Naive thymus-derived CD4-positive, alpha-beta T cell (primary cell): ENCODE results near the gene VPS26C. TPM values are rescaled to one million over a fixed set of nuclear protein-coding genes. Genes with fewer than 3 reads are reported as not detected.
A peak's percentile ranks its signal among the peaks of the same experiment; 100 is the strongest.
"Not testable (repeated sequence)": the region's sequence is repeated elsewhere in the genome, so short reads cannot be mapped to it uniquely, and the experiment has no call there.

ENCODE experiments used
- ATAC-seq: fragments of 150-1000 bp; cut with Tn5 transposase; 2 replicates; pipeline ENCODE4 v1.10.0; 2021; ENCODE audit warnings: mild to moderate bottlenecking, moderate library complexity
- CTCF ChIA-PET: fragments of 350-600 bp; sonication (Branson Sonifier 250); formaldehyde crosslinking; loops from one replicate; lab custom pipeline; 2021; ENCODE audit warnings: antibody characterized with exemption; lab: Charles Lee
- POLR2A ChIA-PET: fragments of 350-600 bp; sonication (Branson Sonifier 250); formaldehyde crosslinking; loops from one replicate; lab custom pipeline; 2021; ENCODE audit warnings: antibody characterized with exemption, inconsistent platforms; lab: Charles Lee
- DNase-seq, 9 donors: peaks; one replicate each; pipeline versions ENCODE4 v3.0.0 to v3.0.0-alpha.2; 2020 to 2022; ENCODE audit warnings: mixed read lengths in 1 of 9
- H3K27ac ChIP-seq: one replicate; pipeline ENCODE4 v1.7.0; 2013; ENCODE audit warnings: mild to moderate bottlenecking, low read depth, low read length, moderate library complexity
- H3K27me3 ChIP-seq, 2 donors: one replicate each; pipeline ENCODE4 v1.7.0; 2013; ENCODE audit warnings: low read length in 2 of 2, mild to moderate bottlenecking in 2 of 2, moderate library complexity in 2 of 2; ENCODE audit not compliant: control insufficient read depth in 2 of 2, insufficient read depth in 2 of 2
- H3K36me3 ChIP-seq, 3 experiments: 1 replicate in 2 of 3; 2 replicates in 1 of 3; pipeline ENCODE4 v1.7.0; 2013; ENCODE audit warnings: low read length in 3 of 3, mild to moderate bottlenecking in 3 of 3, moderate library complexity in 1 of 3; ENCODE audit not compliant: insufficient read depth in 3 of 3, control insufficient read depth in 2 of 3
- H3K4me1 ChIP-seq, 2 donors: one replicate each; pipeline ENCODE4 v1.7.0; 2013; ENCODE audit warnings: low read length in 2 of 2, mild to moderate bottlenecking in 2 of 2, moderate library complexity in 1 of 2; ENCODE audit not compliant: control insufficient read depth in 2 of 2, insufficient read depth in 2 of 2
- H3K4me3 ChIP-seq: 2 replicates; pipeline ENCODE4 v1.7.0; 2013; ENCODE audit warnings: mild to moderate bottlenecking, low read length
- H3K9me3 ChIP-seq, 3 experiments: 1 replicate in 2 of 3; 2 replicates in 1 of 3; pipeline ENCODE4 v1.7.0; 2013; ENCODE audit warnings: low read length in 3 of 3; ENCODE audit not compliant: control insufficient read depth in 2 of 3
- H3K27ac Mint-ChIP-seq, 9 donors: one replicate each; pipeline ENCODE4 v1.8.0; 2020 to 2022; ENCODE audit warnings: mixed read lengths in 9 of 9, mild to moderate bottlenecking in 8 of 9, moderate library complexity in 5 of 9, inconsistent platforms in 2 of 9
- H3K27me3 Mint-ChIP-seq, 5 donors: one replicate each; pipeline ENCODE4 v1.8.0; 2021 to 2022; ENCODE audit warnings: mixed read lengths in 5 of 5, mild to moderate bottlenecking in 1 of 5
- H3K36me3 Mint-ChIP-seq, 5 donors: one replicate each; pipeline ENCODE4 v1.8.0; 2020 to 2022; ENCODE audit warnings: mixed read lengths in 5 of 5, mild to moderate bottlenecking in 3 of 5, inconsistent platforms in 1 of 5
- H3K4me1 Mint-ChIP-seq, 7 donors: one replicate each; pipeline ENCODE4 v1.8.0; 2020 to 2022; ENCODE audit warnings: mixed read lengths in 7 of 7, mild to moderate bottlenecking in 3 of 7, inconsistent platforms in 1 of 7
- H3K4me3 Mint-ChIP-seq, 10 donors: one replicate each; pipeline ENCODE4 v1.8.0; 2020 to 2022; ENCODE audit warnings: mild to moderate bottlenecking in 10 of 10, mixed read lengths in 10 of 10, moderate library complexity in 6 of 10, inconsistent platforms in 2 of 10
- H3K9me3 Mint-ChIP-seq, 11 donors: one replicate each; pipeline ENCODE4 v1.8.0; 2020 to 2022; ENCODE audit warnings: mixed read lengths in 11 of 11, mild to moderate bottlenecking in 4 of 11, inconsistent platforms in 1 of 11, moderate library complexity in 1 of 11
- intact Hi-C, 2 donors: fragments of 100-400 bp; cut with micrococcal nuclease; formaldehyde crosslinking; loops; one replicate each; pipeline ENCODE4 v1.15.1; 2023
- polyA plus RNA-seq, 2 donors: library from polyadenylated mRNA; unstranded; fragments of 300-500 nt; fragmentation: Illumina TruSeq; gene quantifications; one replicate each; pipeline ENCODE4 v1.2.3, GENCODE V29; 2021
- total RNA-seq, 6 experiments: library from RNA in 5 of 6; stranded (reverse) in 5 of 6; gene quantifications; 1 replicate in 5 of 6; 2 replicates in 1 of 6; pipeline ENCODE4 v1.2.3 and lab custom pipeline; 2021 to 2026

Gene VPS26C
- total and polyA plus RNA-seq, 7 experiments from 2014 or later: 46.8 to 83.5 (median 77.7) TPM

- H3K9me3 Mint-ChIP-seq: no peaks in the 10 kb centered on the region
- H3K27ac Mint-ChIP-seq: no peak overlapping the region
- peaks cover 0 to 3% (median 0%) of the 10 kb centered on the region in 5 donors for H3K36me3 Mint-ChIP-seq
- Histone ChIP-seq H3K4me3 (no peak overlapping the region), H3K36me3 (no peaks in the 10 kb centered on the region), H3K27ac (no peak overlapping the region), H3K4me1 (no peaks in the 10 kb centered on the region), H3K27me3 (no peaks in the 10 kb centered on the region), H3K9me3 (no peaks in the 10 kb centered on the region)
- ATAC-seq (no peak), DNase-seq (no peak)
- intact Hi-C loops: no loop called here
- no peak overlapping the region for H3K4me3 Mint-ChIP-seq
- peaks cover 0 to 26% (median 4%) of the 10 kb centered on the region in 5 donors for H3K27me3 Mint-ChIP-seq
- ChIA-PET POLR2A (no interaction called here), CTCF (no interaction called here)
- H3K4me1 Mint-ChIP-seq: peaks cover 0 to 14% (median 9%) of the 10 kb centered on the region in 7 donors
Measured at GRCh38 chr21:37292041-37292440, 24.9 kb upstream of the VPS26C start.

GRCh38 chr21:37283191-37283710, 16.1 kb upstream of the VPS26C start:
- H3K4me3 ChIP-seq, DNase-seq, H3K27me3 ChIP-seq, POLR2A ChIA-PET, H3K27ac ChIP-seq, CTCF ChIA-PET, H3K9me3 Mint-ChIP-seq, H3K36me3 Mint-ChIP-seq, H3K9me3 ChIP-seq, H3K36me3 ChIP-seq, H3K27me3 Mint-ChIP-seq, intact Hi-C loops, ATAC-seq, H3K4me3 Mint-ChIP-seq, H3K27ac Mint-ChIP-seq, H3K4me1 ChIP-seq: not testable (repeated sequence)
- H3K4me1 Mint-ChIP-seq: peaks cover 0 to 14% (median 0%) of the 10 kb centered on the region in 7 donors

- H3K36me3 ChIP-seq, H3K27me3 Mint-ChIP-seq, H3K9me3 Mint-ChIP-seq, H3K27me3 ChIP-seq, H3K27ac ChIP-seq, CTCF ChIA-PET, H3K36me3 Mint-ChIP-seq, ATAC-seq, H3K4me1 ChIP-seq, H3K4me3 ChIP-seq, H3K9me3 ChIP-seq: not testable (repeated sequence)
- POLR2A ChIA-PET: interaction anchor here (1.3 kb wide), 1 partner anchor 15 kb away, joined by 7 read pairs; no protein-coding TSS in a partner anchor
- Mint-ChIP-seq H3K27ac (peak overlapping the region in 8 of 9 donors; percentile 24 to 92 (median 76)), H3K4me1 (peaks cover 0 to 14% (median 0%) of the 10 kb centered on the region in 7 donors), H3K4me3 (peak overlapping the region; percentile 52 to 94 (median 80))
- intact Hi-C loops: loop anchor here in 1 of 2 donors (1.0 kb wide), 1 partner anchor 15 kb away; the partner anchor contains the start of gene VPS26C
- DNase-seq: peak in 3 of 9 donors; percentile 23 to 45 (median 38)
Measured at GRCh38 chr21:37282602-37283001, 15.5 kb upstream of the VPS26C start.

GRCh38 chr21:37281993-37282392, 14.9 kb upstream of the VPS26C start:
- no peaks in the 10 kb centered on the region for H3K9me3 ChIP-seq
- ATAC-seq (peak; percentile 60), DNase-seq (peak in 1 of 9 donors; percentile 9)
- H3K27me3 ChIP-seq: no peaks in the 10 kb centered on the region
- POLR2A ChIA-PET: interaction anchor here (1.3 kb wide), 1 partner anchor 14 kb away, joined by 7 read pairs; no protein-coding TSS in a partner anchor
- Mint-ChIP-seq H3K27me3 (no peaks in the 10 kb centered on the region), H3K4me3 (peak overlapping the region; percentile 52 to 94 (median 80)), H3K27ac (peak overlapping the region in 8 of 9 donors; percentile 24 to 92 (median 76)), H3K36me3 (peaks cover 0 to 3% (median 0%) of the 10 kb centered on the region in 5 donors), H3K9me3 (peaks cover 0 to 2% (median 0%) of the 10 kb centered on the region in 11 donors), H3K4me1 (peaks cover 0 to 14% (median 0%) of the 10 kb centered on the region in 7 donors)
- intact Hi-C loops: loop anchor here in 1 of 2 donors (1.0 kb wide), 1 partner anchor 15 kb away; the partner anchor contains the start of gene VPS26C
- no peaks in the 10 kb centered on the region for H3K4me1 ChIP-seq
- CTCF ChIA-PET: no interaction called here
- H3K36me3 ChIP-seq: no peaks in the 10 kb centered on the region
- H3K27ac ChIP-seq: no peak overlapping the region
- H3K4me3 ChIP-seq: no peak overlapping the region

- peaks cover 0 to 14% (median 0%) of the 10 kb centered on the region in 7 donors for H3K4me1 Mint-ChIP-seq
- H3K27me3 Mint-ChIP-seq: no peaks in the 10 kb centered on the region
- Histone ChIP-seq H3K9me3 (no peaks in the 10 kb centered on the region), H3K27me3 (no peaks in the 10 kb centered on the region), H3K4me1 (no peaks in the 10 kb centered on the region), H3K36me3 (no peaks in the 10 kb centered on the region), H3K4me3 (no peak overlapping the region), H3K27ac (no peak overlapping the region)
- peak overlapping the region; percentile 4 to 94 (median 52) for H3K4me3 Mint-ChIP-seq
- DNase-seq (no peak), ATAC-seq (no peak)
- H3K36me3 Mint-ChIP-seq: peaks cover 0 to 3% (median 0%) of the 10 kb centered on the region in 5 donors
- CTCF ChIA-PET: no interaction called here
- peak overlapping the region in 3 of 9 donors; percentile 2 to 92 (median 66) for H3K27ac Mint-ChIP-seq
- H3K9me3 Mint-ChIP-seq: peaks cover 0 to 2% (median 0%) of the 10 kb centered on the region in 11 donors
- POLR2A ChIA-PET: interaction anchor here (1.3 kb wide), 1 partner anchor 14 kb away, joined by 7 read pairs; no protein-coding TSS in a partner anchor
- intact Hi-C loops: no loop called here
Measured at GRCh38 chr21:37281579-37281978, 14.4 kb upstream of the VPS26C start.

GRCh38 chr21:37279271-37279670, 12.1 kb upstream of the VPS26C start:
- intact Hi-C loops, H3K27me3 ChIP-seq, H3K27ac Mint-ChIP-seq, H3K9me3 ChIP-seq, H3K4me3 ChIP-seq, H3K36me3 ChIP-seq, H3K27ac ChIP-seq, ATAC-seq, H3K36me3 Mint-ChIP-seq, H3K4me1 ChIP-seq, POLR2A ChIA-PET, CTCF ChIA-PET, H3K9me3 Mint-ChIP-seq, H3K4me3 Mint-ChIP-seq, H3K27me3 Mint-ChIP-seq, DNase-seq: not testable (repeated sequence)
- peaks cover 0 to 14% (median 0%) of the 10 kb centered on the region in 7 donors for H3K4me1 Mint-ChIP-seq
